GM19397 (cell line): ENCODE data around the gene SLC6A19.

Source experiments
- ATAC-seq: cut with Tn5 transposase; IDR thresholded peaks from one replicate; pipeline ENCODE4 v1.9.1; 2021; ENCODE audit warnings: mild to moderate bottlenecking, moderate library complexity; ENCODE audit not compliant: unreplicated experiment

SLC6A19 gene

GRCh38 chr5:1208221-1208742, 6.9 kb downstream of the SLC6A19 start:
- no peak for ATAC-seq

GRCh38 chr5:1208743-1209488, 7.5 kb downstream of the SLC6A19 start:
- ATAC-seq, result no peak

- no peak for ATAC-seq
These were observed 8.1 kb downstream of the SLC6A19 start for GRCh38 chr5:1209489-1209852.

- no peak for ATAC-seq
These were observed 8.7 kb downstream of the SLC6A19 start for GRCh38 chr5:1209896-1210776.

GRCh38 chr5:1210832-1211251, 9.4 kb downstream of the SLC6A19 start:
- ATAC-seq, result no peak

GRCh38 chr5:1211701-1212100, 10.3 kb downstream of the SLC6A19 start:
- no peak for ATAC-seq

GRCh38 chr5:1212271-1212670, 10.9 kb downstream of the SLC6A19 start:
- ATAC-seq, result no peak

- ATAC-seq, result no peak
These were observed 11.5 kb downstream of the SLC6A19 start for GRCh38 chr5:1212881-1213280.

GRCh38 chr5:1213508-1214162, 12.2 kb downstream of the SLC6A19 start:
- no peak for ATAC-seq

GRCh38 chr5:1214163-1214935, 13.0 kb downstream of the SLC6A19 start:
- ATAC-seq, result no peak

- no peak for ATAC-seq
These were observed 13.5 kb downstream of the SLC6A19 start for GRCh38 chr5:1214936-1215220.

- ATAC-seq, result no peak
These were observed 14.1 kb downstream of the SLC6A19 start for GRCh38 chr5:1215320-1216096.

- ATAC-seq, result no peak
These were observed 15.0 kb downstream of the SLC6A19 start for GRCh38 chr5:1216211-1216917.

GRCh38 chr5:1216918-1217295, 15.5 kb downstream of the SLC6A19 start:
- no peak for ATAC-seq

- ATAC-seq, result no peak
These were observed 16.3 kb downstream of the SLC6A19 start for GRCh38 chr5:1217596-1218206.

GRCh38 chr5:1218351-1219080, 17.1 kb downstream of the SLC6A19 start:
- ATAC-seq, result no peak

- no peak for ATAC-seq
These were observed 17.8 kb downstream of the SLC6A19 start for GRCh38 chr5:1219098-1219767.

GRCh38 chr5:1219768-1220100, 18.3 kb downstream of the SLC6A19 start:
- ATAC-seq, result no peak
